HG02943 (cell line): Measurements from ENCODE around the gene SCT.
"Not testable (repeated sequence)": the region's sequence is repeated elsewhere in the genome, so short reads cannot be mapped to it uniquely, and the experiment has no call there.

Experiments used
- ATAC-seq: cut with Tn5 transposase; IDR thresholded peaks from one replicate; pipeline ENCODE4 v1.9.1; 2021; ENCODE audit warnings: mild to moderate bottlenecking, low read depth, moderate library complexity; ENCODE audit not compliant: unreplicated experiment

SCT gene

GRCh38 chr11:626475-627307, at the start of gene SCT:
SCT (minus strand) TSS chr11:627181; CDS start chr11:627143, 38 bp downstream.
- ATAC-seq = no peak

- ATAC-seq = no peak
Observed at GRCh38 chr11:674406-674805, 47.4 kb upstream of the SCT start.

- ATAC-seq = no peak
Observed at GRCh38 chr11:673866-674265, 46.9 kb upstream of the SCT start.

- ATAC-seq = no peak
Observed at GRCh38 chr11:665704-666281, 38.8 kb upstream of the SCT start.

- no peak for ATAC-seq
Observed at GRCh38 chr11:665062-665703, 38.2 kb upstream of the SCT start.

GRCh38 chr11:662689-663274, 35.8 kb upstream of the SCT start:
- no peak for ATAC-seq

GRCh38 chr11:660681-661444, 33.9 kb upstream of the SCT start:
- ATAC-seq = no peak

- ATAC-seq = no peak
Observed at GRCh38 chr11:660281-660680, 33.3 kb upstream of the SCT start.

- ATAC-seq = no peak
Observed at GRCh38 chr11:659532-660085, 32.6 kb upstream of the SCT start.

GRCh38 chr11:657691-658126, 30.7 kb upstream of the SCT start:
- no peak for ATAC-seq

GRCh38 chr11:656866-657265, 29.9 kb upstream of the SCT start:
- no peak for ATAC-seq

- ATAC-seq = no peak
Observed at GRCh38 chr11:656426-656825, 29.4 kb upstream of the SCT start.

GRCh38 chr11:655036-655726, 28.2 kb upstream of the SCT start:
- ATAC-seq = no peak

- not testable (repeated sequence) for ATAC-seq
Observed at GRCh38 chr11:654444-654843, 27.5 kb upstream of the SCT start.

GRCh38 chr11:653837-654236, 26.9 kb upstream of the SCT start:
- ATAC-seq = no peak

- not testable (repeated sequence) for ATAC-seq
Observed at GRCh38 chr11:653136-653535, 26.2 kb upstream of the SCT start.

- no peak for ATAC-seq
Observed at GRCh38 chr11:650482-650881, 23.5 kb upstream of the SCT start.

GRCh38 chr11:647672-648158, 20.7 kb upstream of the SCT start:
- ATAC-seq = not testable (repeated sequence)

GRCh38 chr11:646214-646613, 19.2 kb upstream of the SCT start:
- no peak for ATAC-seq
